HUES64 (cell line): Measurements from ENCODE around the gene LOXL3.

Experiments used
- H3K27ac ChIP-seq: 2 replicates; pipeline ENCODE4 v1.7.0; 2013; ENCODE audit warnings: low read depth, low read length, inconsistent platforms
- H3K27me3 ChIP-seq: 2 replicates; pipeline ENCODE4 v1.6.1; 2013; ENCODE audit warnings: mild to moderate bottlenecking, low read length; ENCODE audit not compliant: insufficient read depth
- H3K36me3 ChIP-seq: 2 replicates; pipeline ENCODE4 v1.6.1; 2013; ENCODE audit warnings: mild to moderate bottlenecking, low read length; ENCODE audit not compliant: insufficient read depth
- H3K4me1 ChIP-seq: 2 replicates; pipeline ENCODE4 v1.6.1; 2013; ENCODE audit warnings: mild to moderate bottlenecking, low read length, moderate library complexity; ENCODE audit not compliant: insufficient read depth
- H3K4me3 ChIP-seq: 2 replicates; pipeline ENCODE4 v1.5.1; 2013; ENCODE audit warnings: mild to moderate bottlenecking, low read length, moderate library complexity
- H3K9ac ChIP-seq: 2 replicates; pipeline ENCODE4 v1.6.1; 2013; ENCODE audit warnings: mild to moderate bottlenecking, low read depth, low read length
- H3K9me3 ChIP-seq: 2 replicates; pipeline ENCODE4 v1.6.1; 2013; ENCODE audit warnings: low read depth, low read length; ENCODE audit not compliant: insufficient read depth
- WGBS: fragments of 150-250, 120-280 bp; methylation state at CpG from one replicate; pipeline ENCODE4 v1.1.7; 2013; ENCODE audit warnings: missing lambda C conversion rate; 5-methylcytosine and 5-hydroxymethylcytosine counted together

The LOXL3 gene

DNA sequence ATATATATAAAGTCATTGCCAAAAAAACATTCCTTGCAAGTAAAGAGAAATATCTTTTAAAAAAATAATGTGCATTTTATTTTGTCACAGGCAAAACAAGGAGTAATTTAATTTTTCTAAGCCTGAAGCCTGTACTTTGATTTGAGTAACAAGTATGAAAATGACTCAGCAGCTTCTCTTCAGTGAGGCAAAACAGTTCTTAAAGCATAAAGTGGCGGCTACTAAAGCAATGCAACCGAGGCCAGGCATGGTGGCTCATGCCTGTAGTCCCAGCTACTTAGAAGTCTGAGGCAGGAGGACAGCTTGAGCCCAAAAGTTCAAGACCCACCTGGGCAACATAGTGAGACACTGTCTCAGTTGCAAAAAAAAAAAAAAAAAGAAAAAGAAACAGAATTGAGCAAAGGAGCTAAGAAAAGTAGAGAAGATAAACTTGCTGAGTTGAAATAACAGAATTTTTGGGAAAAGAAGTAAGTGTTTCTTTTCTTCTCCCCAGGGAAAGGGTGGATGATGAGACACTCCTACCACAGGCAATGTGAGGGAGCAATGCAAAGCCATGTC lies 30.4 kb upstream of the LOXL3 start:
- Histone ChIP-seq H3K36me3 (no peaks in the 10 kb centered on the region), H3K27me3 (0 out of 2 replicates have a peak, but pooled peaks cover 2% of the 10 kb centered on the region), H3K4me1 (peaks cover 16% of the 10 kb centered on the region), H3K9me3 (no peaks in the 10 kb centered on the region), H3K9ac (peak overlapping the region; percentile 24; the same call in 1 of the 2 replicates), H3K4me3 (no peak overlapping the region), H3K27ac (peak overlapping the region; percentile 2; the same call in 1 of the 2 replicates)
- 81% methylated on average over 2 of the region's 2 CpGs for WGBS

GRCh38 chr2:74583504-74583903 lies 29.8 kb upstream of the LOXL3 start:
- peak overlapping the region; percentile 2; the same call in 1 of the 2 replicates for H3K27ac ChIP-seq
- 0 out of 2 replicates have a peak, but pooled peaks cover 2% of the 10 kb centered on the region for H3K27me3 ChIP-seq
- no peak overlapping the region for H3K4me3 ChIP-seq
- no peaks in the 10 kb centered on the region for H3K9me3 ChIP-seq
- H3K4me1 ChIP-seq = peaks cover 16% of the 10 kb centered on the region
- no peaks in the 10 kb centered on the region for H3K36me3 ChIP-seq
- peak overlapping the region; percentile 29; the same call in 1 of the 2 replicates for H3K9ac ChIP-seq

DNA sequence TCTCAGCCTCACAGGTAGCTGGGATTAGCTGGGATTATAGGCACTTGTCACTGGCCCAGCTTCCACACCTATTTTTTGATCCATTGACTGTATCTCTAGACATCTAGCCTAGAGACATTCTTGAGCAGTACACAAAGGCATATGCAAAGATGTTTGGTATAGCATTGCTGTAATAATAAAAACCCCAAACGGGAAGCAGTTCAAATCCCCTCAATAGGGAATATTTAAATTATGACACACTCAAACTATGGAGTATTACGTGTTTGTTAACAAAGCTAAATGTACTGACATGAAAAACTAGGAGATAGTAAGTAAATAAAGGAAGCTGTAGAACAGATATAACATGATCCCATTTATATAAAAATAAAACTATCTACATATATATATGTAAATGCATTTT lies 28.4 kb upstream of the LOXL3 start:
- Histone ChIP-seq H3K4me3 (no peak overlapping the region), H3K36me3 (no peaks in the 10 kb centered on the region), H3K9ac (no peak overlapping the region), H3K4me1 (peaks cover 16% of the 10 kb centered on the region), H3K27me3 (0 out of 2 replicates have a peak, but pooled peaks cover 2% of the 10 kb centered on the region), H3K9me3 (no peaks in the 10 kb centered on the region), H3K27ac (no peak overlapping the region)
- no CpG with 5 or more reads among the region's 2 CpGs for WGBS

DNA sequence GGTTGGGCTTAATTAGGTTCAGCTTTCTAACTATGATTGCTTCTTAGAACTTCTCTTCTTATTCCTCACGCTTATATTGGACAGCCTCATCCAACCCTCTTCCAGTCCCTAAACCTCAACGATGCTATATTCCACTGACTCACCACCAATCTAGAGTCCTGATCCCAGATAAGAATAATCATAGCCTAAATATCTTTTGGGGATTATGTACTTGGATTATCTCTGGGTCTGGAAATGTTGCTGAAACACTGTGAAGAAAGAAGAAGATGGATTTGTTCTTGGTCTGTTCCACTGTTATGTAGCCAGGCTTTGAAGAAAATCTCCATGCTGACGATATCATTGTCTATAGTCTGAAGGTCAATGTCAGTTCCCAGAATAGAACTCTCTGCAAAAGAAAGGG lies 27.7 kb upstream of the LOXL3 start:
- no peaks in the 10 kb centered on the region for H3K9me3 ChIP-seq
- no peak overlapping the region for H3K27ac ChIP-seq
- H3K36me3 ChIP-seq = no peaks in the 10 kb centered on the region
- H3K4me3 ChIP-seq = no peak overlapping the region
- 0 out of 2 replicates have a peak, but pooled peaks cover 5% of the 10 kb centered on the region for H3K27me3 ChIP-seq
- H3K4me1 ChIP-seq = peaks cover 16% of the 10 kb centered on the region
- no peak overlapping the region for H3K9ac ChIP-seq
- WGBS = 91% methylated on average over 3 of the region's 3 CpGs

DNA sequence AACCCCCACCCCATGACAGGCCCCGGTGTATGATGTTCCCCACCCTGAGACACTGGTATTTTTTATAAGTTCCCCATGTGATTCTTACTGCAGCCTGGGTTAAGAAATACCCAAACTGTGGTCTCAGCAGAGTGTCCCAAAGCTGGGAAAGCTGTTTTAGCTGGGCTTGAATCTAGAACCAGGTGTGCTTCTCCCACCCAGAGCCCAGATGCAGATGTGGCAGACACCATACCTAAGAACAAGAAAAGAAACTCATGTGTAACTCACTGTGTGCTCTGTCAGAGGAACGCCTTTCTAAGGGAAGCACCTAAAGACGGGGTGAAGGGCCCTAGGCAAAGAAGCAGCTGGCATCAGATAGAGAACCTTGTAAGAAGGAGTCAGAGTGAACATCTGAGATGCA lies 24.7 kb upstream of the LOXL3 start:
- WGBS = 97% methylated on average over 3 of the region's 3 CpGs
- no peaks in the 10 kb centered on the region for H3K9me3 ChIP-seq
- H3K27ac ChIP-seq = no peak overlapping the region
- no peak overlapping the region for H3K9ac ChIP-seq
- peaks cover 7% of the 10 kb centered on the region; the same call in 1 of the 2 replicates for H3K27me3 ChIP-seq
- peaks cover 4% of the 10 kb centered on the region; the same call in 1 of the 2 replicates for H3K4me1 ChIP-seq
- no peak overlapping the region for H3K4me3 ChIP-seq
- H3K36me3 ChIP-seq = no peaks in the 10 kb centered on the region

DNA sequence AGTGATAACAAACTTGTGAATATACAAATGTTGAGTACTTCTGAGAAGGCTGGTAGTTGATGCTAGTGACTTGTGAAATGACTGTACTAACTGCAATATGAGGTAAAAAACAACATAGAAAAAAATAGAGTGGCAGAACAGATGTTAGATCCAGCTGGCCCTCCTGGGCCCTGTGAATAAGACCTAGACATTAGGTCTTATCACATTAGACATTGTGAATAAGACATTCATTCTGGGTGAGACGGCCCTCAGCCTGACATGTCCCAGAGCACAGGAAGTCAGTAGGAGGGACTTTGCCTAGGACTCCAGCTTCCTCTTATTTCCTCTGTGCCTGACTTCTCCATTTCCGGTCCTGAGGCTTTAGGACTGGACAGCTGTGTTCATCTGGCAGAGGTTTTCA lies 23.7 kb upstream of the LOXL3 start:
- Histone ChIP-seq H3K27me3 (peaks cover 7% of the 10 kb centered on the region; the same call in 1 of the 2 replicates), H3K9ac (no peak overlapping the region), H3K4me1 (no peaks in the 10 kb centered on the region), H3K4me3 (no peak overlapping the region), H3K27ac (no peak overlapping the region), H3K9me3 (no peaks in the 10 kb centered on the region), H3K36me3 (no peaks in the 10 kb centered on the region)
- WGBS = 85% methylated on average over 2 of the region's 2 CpGs

- 82% methylated on average over 1 of the region's 1 CpG for WGBS
- no peak overlapping the region for H3K27ac ChIP-seq
- H3K36me3 ChIP-seq = no peaks in the 10 kb centered on the region
- H3K4me3 ChIP-seq = no peak overlapping the region
- no peak overlapping the region for H3K9ac ChIP-seq
- peaks cover 7% of the 10 kb centered on the region; the same call in 1 of the 2 replicates for H3K27me3 ChIP-seq
- no peaks in the 10 kb centered on the region for H3K4me1 ChIP-seq
- H3K9me3 ChIP-seq = no peaks in the 10 kb centered on the region
These were observed 23.1 kb upstream of the LOXL3 start for GRCh38 chr2:74576863-74577229.

- Histone ChIP-seq H3K27ac (no peak overlapping the region), H3K4me1 (no peaks in the 10 kb centered on the region)
- 92% methylated on average over 5 of the region's 7 CpGs for WGBS
These were observed 22.6 kb upstream of the LOXL3 start for GRCh38 chr2:74576211-74576862.

GRCh38 chr2:74575320-74575719 lies 21.6 kb upstream of the LOXL3 start:
- Histone ChIP-seq H3K4me3 (no peak overlapping the region), H3K27ac (no peak overlapping the region), H3K9ac (no peak overlapping the region; the same call in 1 of the 2 replicates), H3K27me3 (peaks cover 6% of the 10 kb centered on the region; the same call in 1 of the 2 replicates), H3K4me1 (no peaks in the 10 kb centered on the region), H3K36me3 (no peaks in the 10 kb centered on the region), H3K9me3 (no peaks in the 10 kb centered on the region)
- WGBS = 93% methylated on average over 4 of the region's 4 CpGs

More at GRCh38 chr2:74576211-74576862, 22.6 kb upstream of the LOXL3 start:
- no peak overlapping the region for H3K9ac ChIP-seq
- H3K9me3 ChIP-seq = no peaks in the 10 kb centered on the region
- H3K27me3 ChIP-seq = peaks cover 7% of the 10 kb centered on the region; the same call in 1 of the 2 replicates
- no peaks in the 10 kb centered on the region for H3K36me3 ChIP-seq
- no peak overlapping the region for H3K4me3 ChIP-seq

DNA sequence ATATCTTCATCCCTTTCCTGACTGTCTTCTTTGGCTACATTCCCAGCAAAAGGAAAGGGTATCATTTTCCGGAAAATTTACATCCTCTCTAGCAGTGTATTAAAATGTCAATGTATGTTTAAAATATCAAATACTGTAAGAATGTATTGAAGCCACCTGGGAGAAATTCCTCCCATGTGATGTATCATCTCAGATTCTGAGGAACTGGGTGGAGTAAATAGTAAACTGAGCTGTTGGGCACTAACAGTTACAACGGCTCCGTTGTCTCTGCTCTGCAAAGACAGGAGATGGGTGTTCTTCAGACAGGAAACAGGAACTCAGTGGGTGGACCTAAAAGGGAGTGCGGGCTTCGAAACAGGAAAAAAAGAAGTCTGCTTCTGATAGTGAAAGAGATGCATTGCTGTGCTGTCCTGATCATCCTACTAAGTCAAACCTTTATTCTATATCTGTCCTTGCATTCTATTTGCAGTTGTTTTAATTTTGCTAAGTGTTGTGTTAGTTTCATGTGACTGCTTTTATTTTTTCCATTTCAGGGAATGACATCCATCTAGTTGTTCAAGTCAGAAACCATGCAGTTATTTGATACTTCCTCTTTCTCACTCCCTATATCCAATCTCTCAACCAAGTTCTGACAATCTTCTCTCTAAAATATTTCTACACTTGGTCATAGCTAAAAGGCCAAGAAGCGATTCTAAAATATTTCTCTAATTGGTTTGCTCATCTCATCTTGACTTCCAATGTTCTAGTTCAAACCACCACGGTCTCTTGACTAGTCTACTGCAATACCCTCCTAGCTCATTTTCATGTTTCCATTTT lies 20.2 kb upstream of the LOXL3 start:
- H3K9me3 ChIP-seq = no peaks in the 10 kb centered on the region
- no peak overlapping the region for H3K4me3 ChIP-seq
- H3K27me3 ChIP-seq = peaks cover 6% of the 10 kb centered on the region; the same call in 1 of the 2 replicates
- no peak overlapping the region for H3K27ac ChIP-seq
- no peaks in the 10 kb centered on the region for H3K36me3 ChIP-seq
- H3K9ac ChIP-seq = no peak overlapping the region
- H3K4me1 ChIP-seq = no peaks in the 10 kb centered on the region
- WGBS = 82% methylated on average over 6 of the region's 7 CpGs
